Heart left ventricle (tissue), 16 donors: ENCODE measurements around the gene DPP3. TPM values are rescaled to one million over a fixed set of nuclear protein-coding genes. Genes with fewer than 3 reads are reported as not detected.

Experiments
- ATAC-seq, 4 donors: fragments of 200-7000 bp; cut with Tn5 transposase; one replicate each; pipeline ENCODE4 v1.9.1; 2020 to 2022; ENCODE audit warnings: moderate library complexity in 4 of 4, mild to moderate bottlenecking in 3 of 4, moderate number of reproducible peaks in 1 of 4
- DNase-seq, 5 donors: peaks; one replicate each; pipeline ENCODE4 v3.0.0-alpha.2; 2020
- H3K27ac ChIP-seq, 12 donors: fragments of 200-600 bp; sonication (generic) in 4 of 12; one replicate each; pipeline versions ENCODE4 v1.5.0 to v1.8.0; 2016 to 2022; ENCODE audit warnings: mild to moderate bottlenecking in 2 of 12
- H3K27me3 ChIP-seq, 9 donors: fragments of 200-600 bp; sonication (generic) in 2 of 9; one replicate each; pipeline versions ENCODE4 v1.5.1 to v1.8.0; 2016 to 2022; ENCODE audit warnings: mild to moderate bottlenecking in 3 of 9
- H3K36me3 ChIP-seq, 9 donors: fragments of 200-600 bp; sonication (generic) in 2 of 9; one replicate each; pipeline versions ENCODE4 v1.5.0 to v1.8.0; 2018 to 2022; ENCODE audit warnings: mild to moderate bottlenecking in 2 of 9
- H3K4me1 ChIP-seq, 12 donors: fragments of 200-600 bp; sonication (generic) in 4 of 12; one replicate each; pipeline versions ENCODE4 v1.5.0 to v1.8.0; 2016 to 2022; ENCODE audit warnings: mild to moderate bottlenecking in 3 of 12
- H3K4me3 ChIP-seq, 12 donors: fragments of 200-600 bp; sonication (generic) in 4 of 12; one replicate each; pipeline versions ENCODE4 v1.5.0 to v1.8.0; 2017 to 2022; ENCODE audit warnings: mild to moderate bottlenecking in 9 of 12, moderate library complexity in 4 of 12
- H3K9me3 ChIP-seq, 12 donors: fragments of 200-600 bp; sonication (generic) in 4 of 12; one replicate each; pipeline versions ENCODE4 v1.5.0 to v1.8.0; 2016 to 2022; ENCODE audit warnings: mild to moderate bottlenecking in 1 of 12
- CTCF ChIP-seq, 12 donors: fragments of 200-600 bp; sonication (generic) in 4 of 12; IDR thresholded peaks; one replicate each; pipeline versions ENCODE4 v1.5.0 to v1.8.0; 2018 to 2022; ENCODE audit warnings: antibody characterized with exemption in 12 of 12, mild to moderate bottlenecking in 5 of 12
- POLR2A ChIP-seq, 2 donors: fragments of 450-650 bp; IDR thresholded peaks; one replicate each; pipeline ENCODE4 v1.6.1; 2017; ENCODE audit warnings: antibody characterized with exemption in 2 of 2, mild to moderate bottlenecking in 2 of 2, moderate library complexity in 2 of 2
- WGBS, 4 donors: extraction: QIAGEN DNeasy Blood & Tissue Kit in 2 of 4; methylation state at CpG; one replicate each; pipeline versions ENCODE4 v1.1.5 to v1.1.7; 2013 to 2018; 5-methylcytosine and 5-hydroxymethylcytosine counted together
- intact Hi-C, 10 donors: fragments of 100-400 bp; cut with DNase I; formaldehyde crosslinking; loops; one replicate each; pipeline versions ENCODE4 v1.11.1 to v1.14.2; 2022
- polyA plus RNA-seq, 2 donors: library from polyadenylated mRNA; stranded (reverse); fragments of 200-250 nt; gene quantifications; one replicate each; pipeline ENCODE4 v1.2.3, GENCODE V29; 2013
- total RNA-seq, 9 donors: library from RNA; depleted of rRNA in 2 of 9; stranded (reverse); fragments of >200 nt in 2 of 9; fragmentation: NEBNext Ultra II Directional in 3 of 9; extraction: Animal tissue kit (Norgen Biotek cat#: 25700) in 3 of 9; gene quantifications; one replicate each; pipeline versions ENCODE4 v1.1.0 to v1.2.4, GENCODE V29; 2016 to 2023
- donor health status: ischemic (EF 13 %, LVEDD 7.1; RV severe dilation, severe dysfunction).
- donor health status: healthy with polysubstance abuse.
- donor health status: DM: no; HTN: yes; CAD: no.
- donor health status: DM: no; HTN: no; CAD: no.
- donor health status: ischemic (EF 25% LVEDD 6.9; RV normal size, moderate dysfunction).
- donor health status: ischemic (EF 25% LVEDD 5.7; RV mildly dilated, moderate dysfunction).
- donor health status: healthy.
- donor health status: DM: yes; HTN: yes; CAD: no.
- donor health status: ischemic (EF 35%, LVEDD 5.7; RV mildly dilated, moderate dysfunction).
- donor health status: nonischemic (EF 11% LVEDD 7.7; RV severe dilation, severe dysfunction).
- donor health status: DM: yes; HTN: yes; CAD: no.
- donor health status: PGD.
- donor health status: ischemic (EF 29% LVEDD 5.4; RV normal size, mild dysfunction).
- donor health status: nonischemic (EF 23%, LVEDD 6.1; RV moderate dilation, normal function).

Gene DPP3
- total and polyA plus RNA-seq, 11 donors = 6.2 to 43.1 (median 14.9) TPM

GRCh38 chr11:66530927-66531709 lies 50.9 kb downstream of the DPP3 start:
- Histone ChIP-seq H3K36me3 (peaks cover 0 to 78% (median 28%) of the 10 kb centered on the region in 9 donors), H3K27ac (no peak overlapping the region), H3K4me1 (no peaks in the 10 kb centered on the region), H3K4me3 (no peak overlapping the region), H3K9me3 (no peaks in the 10 kb centered on the region), H3K27me3 (no peaks in the 10 kb centered on the region)
- intact Hi-C loops = no loop called here
- WGBS, 4 donors = 89 to 95% (median 92%) methylated on average over 6 to 10 of the region's 10 CpGs
- no peak for DNase-seq
- no peak for TF ChIP-seq POLR2A (IDR thresholded peaks at IDR 0.05)
- TF ChIP-seq CTCF (IDR thresholded peaks at IDR 0.05) = no peak
- no peak for ATAC-seq

DNA sequence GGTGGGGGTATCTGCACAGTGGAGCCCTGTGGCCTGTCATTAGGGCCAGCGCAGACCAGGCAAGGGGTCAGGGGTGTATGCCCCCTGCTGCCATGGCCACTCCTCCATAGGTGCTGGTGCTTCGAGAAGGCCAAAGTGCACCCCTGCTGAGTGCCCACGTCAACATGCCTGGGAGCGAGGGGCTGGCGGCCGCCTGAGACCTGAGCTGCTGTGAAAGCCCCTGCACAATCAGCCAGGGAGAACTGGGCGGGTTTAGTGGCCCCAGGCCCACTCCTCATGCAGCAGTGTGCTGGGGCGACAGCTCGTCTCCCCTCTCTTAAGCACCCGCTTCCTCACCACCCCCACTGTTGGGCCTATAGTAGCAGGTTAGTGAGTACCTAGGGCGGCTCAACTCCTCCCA lies 51.6 kb downstream of the DPP3 start:
- Histone ChIP-seq H3K27ac (no peak overlapping the region), H3K9me3 (no peaks in the 10 kb centered on the region), H3K4me3 (no peak overlapping the region), H3K4me1 (no peaks in the 10 kb centered on the region), H3K27me3 (no peaks in the 10 kb centered on the region), H3K36me3 (peaks cover 0 to 75% (median 31%) of the 10 kb centered on the region in 9 donors)
- intact Hi-C loops = no loop called here
- WGBS, 4 donors = 91 to 97% (median 94%) methylated on average over 5 to 11 of the region's 11 CpGs
- TF ChIP-seq CTCF (IDR thresholded peaks at IDR 0.05) (no peak), POLR2A (IDR thresholded peaks at IDR 0.05) (no peak)
- DNase-seq = no peak
- peak in 1 of 4 donors; percentile 27 for ATAC-seq

GRCh38 chr11:66532784-66533183 lies 52.5 kb downstream of the DPP3 start:
- Histone ChIP-seq H3K9me3 (no peaks in the 10 kb centered on the region), H3K4me3 (no peak overlapping the region), H3K27ac (no peak overlapping the region), H3K36me3 (peaks cover 0 to 68% (median 29%) of the 10 kb centered on the region in 9 donors), H3K4me1 (no peaks in the 10 kb centered on the region), H3K27me3 (no peaks in the 10 kb centered on the region)
- no peak for TF ChIP-seq CTCF (IDR thresholded peaks at IDR 0.05)
- ATAC-seq = no peak
- intact Hi-C loops = no loop called here
- DNase-seq = no peak
- WGBS, 4 donors = 80 to 89% (median 82%) methylated on average over 6 of the region's 6 CpGs

GRCh38 chr11:66539170-66539869 lies 59.1 kb downstream of the DPP3 start:
- no peak for DNase-seq
- H3K36me3 ChIP-seq = peaks cover 0 to 69% (median 46%) of the 10 kb centered on the region in 9 donors
- H3K27ac ChIP-seq = no peak overlapping the region
- peak in 2 of 4 donors; percentile 5 to 14 for ATAC-seq
- no peaks in the 10 kb centered on the region for H3K9me3 ChIP-seq
- no peak overlapping the region for H3K4me3 ChIP-seq
- no peaks in the 10 kb centered on the region for H3K27me3 ChIP-seq
- WGBS, 4 donors = 85 to 91% (median 87%) methylated on average over 12 to 16 of the region's 16 CpGs
- TF ChIP-seq POLR2A (IDR thresholded peaks at IDR 0.05) (no peak), CTCF (IDR thresholded peaks at IDR 0.05) (no peak)
- peaks cover 0 to 21% (median 6%) of the 10 kb centered on the region in 12 donors for H3K4me1 ChIP-seq
- intact Hi-C loops = no loop called here
